GM19043 (cell line): ENCODE measurements around the gene PWWP2B.

Source experiments
- ATAC-seq: cut with Tn5 transposase; IDR thresholded peaks from one replicate; pipeline ENCODE4 v1.9.1; 2021; ENCODE audit warnings: low read depth; ENCODE audit not compliant: unreplicated experiment

PWWP2B gene

DNA sequence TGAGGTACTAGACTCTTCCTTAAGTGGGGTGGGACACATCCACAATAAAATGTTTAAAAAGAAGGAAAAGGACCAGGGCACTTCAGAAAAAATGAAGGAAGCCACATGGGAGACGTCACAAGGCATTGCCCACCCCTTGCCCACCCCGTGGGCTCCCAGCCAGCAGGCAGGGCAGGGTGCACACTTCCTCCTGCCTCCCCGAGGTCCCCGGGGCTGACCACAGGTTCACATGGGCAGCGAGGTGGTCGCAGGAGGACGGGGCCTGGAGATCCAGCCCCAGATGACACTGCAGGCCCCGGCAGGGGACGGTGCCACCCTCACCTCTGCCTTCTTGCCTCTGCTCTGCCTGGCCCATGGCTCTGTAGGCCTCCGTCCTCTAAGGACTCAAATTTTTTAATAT lies 45.6 kb downstream of the PWWP2B start:
- no peak for ATAC-seq

DNA sequence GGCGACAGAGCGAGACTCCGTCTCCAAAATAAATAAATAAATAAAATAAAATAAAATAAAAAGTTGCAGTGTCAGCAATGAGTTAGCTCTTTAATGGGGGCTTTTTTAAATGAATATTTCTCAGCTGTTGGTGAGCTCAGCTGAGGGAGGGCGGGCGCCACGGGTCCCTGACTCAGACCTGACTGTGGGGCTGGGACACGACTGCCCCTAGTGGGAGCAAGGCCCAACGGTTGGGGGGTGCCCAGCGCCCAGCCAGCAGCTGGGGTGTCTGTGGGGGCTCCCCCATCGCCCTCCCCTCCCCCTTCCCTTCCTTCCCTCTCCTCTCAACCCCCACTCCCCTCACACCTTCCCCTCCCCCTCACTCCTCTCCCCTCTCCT lies 46.6 kb downstream of the PWWP2B start:
- ATAC-seq, result no peak

DNA sequence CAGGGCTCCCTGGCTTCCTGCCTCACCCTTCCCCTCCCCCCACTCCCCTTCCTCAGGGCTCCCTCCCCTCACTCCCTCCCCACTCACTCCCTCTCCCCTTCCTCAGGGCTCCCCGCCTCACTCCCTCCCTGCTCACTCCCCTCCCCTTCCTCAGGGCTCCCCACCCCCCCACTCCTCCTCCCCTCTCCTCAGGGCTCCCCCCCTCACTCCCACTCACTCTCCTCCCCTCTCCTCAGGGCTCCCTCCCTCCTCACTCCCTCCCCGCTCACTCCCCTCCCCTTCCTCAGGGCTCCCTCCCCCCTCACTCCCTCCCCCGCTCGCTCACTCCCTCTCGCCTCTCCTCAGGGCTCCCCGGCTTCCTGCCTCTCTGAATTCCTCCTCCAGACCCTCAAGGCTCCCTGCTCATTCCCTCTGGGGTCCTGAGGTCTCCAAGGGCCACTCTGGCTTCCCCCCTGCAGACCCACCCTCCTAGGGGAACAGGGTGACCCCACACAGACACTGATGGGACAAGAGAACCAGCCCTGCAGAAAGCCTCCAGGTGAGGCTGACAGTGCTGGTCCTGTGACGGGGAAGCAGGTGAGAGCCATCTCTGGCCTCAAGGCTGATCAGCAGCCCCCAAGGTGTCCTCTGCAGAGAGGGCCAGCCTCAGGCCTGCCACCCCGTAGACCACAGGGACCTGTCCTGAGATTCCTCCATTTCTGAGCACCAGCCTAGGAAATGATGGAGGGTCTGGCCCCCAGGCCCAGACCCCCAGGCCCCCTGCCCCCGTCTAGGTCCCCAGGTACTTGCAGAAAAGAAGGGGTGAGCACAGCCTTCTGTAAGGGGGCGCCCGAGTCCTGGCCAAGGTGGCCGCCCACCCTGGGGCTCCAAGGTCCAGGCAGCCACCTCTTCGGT lies 47.2 kb downstream of the PWWP2B start:
- no peak for ATAC-seq

DNA sequence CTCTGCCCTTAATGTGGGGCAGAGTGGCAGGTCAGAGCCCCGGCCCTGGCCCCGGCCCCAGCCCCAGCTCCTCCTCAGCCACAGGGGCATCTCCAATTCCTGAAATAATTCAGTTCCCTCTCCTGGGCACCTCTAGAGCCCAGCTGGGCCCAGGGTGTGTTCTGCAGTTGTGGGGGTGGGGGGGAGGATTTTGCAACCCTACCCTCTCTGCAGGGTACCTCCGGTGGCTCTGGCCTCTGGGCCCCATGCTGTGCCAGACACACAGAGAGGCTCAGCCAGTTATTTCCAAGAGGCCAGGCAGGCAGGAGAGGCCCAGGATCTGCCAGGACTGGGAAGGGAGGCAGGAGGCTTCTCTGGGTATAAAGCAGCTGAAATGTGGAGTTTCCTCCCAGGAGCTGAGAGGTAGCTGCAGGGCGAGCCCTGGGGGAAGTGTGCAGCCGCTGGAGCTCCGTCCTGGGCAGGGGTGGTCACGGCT lies 47.9 kb downstream of the PWWP2B start:
- ATAC-seq, result no peak

DNA sequence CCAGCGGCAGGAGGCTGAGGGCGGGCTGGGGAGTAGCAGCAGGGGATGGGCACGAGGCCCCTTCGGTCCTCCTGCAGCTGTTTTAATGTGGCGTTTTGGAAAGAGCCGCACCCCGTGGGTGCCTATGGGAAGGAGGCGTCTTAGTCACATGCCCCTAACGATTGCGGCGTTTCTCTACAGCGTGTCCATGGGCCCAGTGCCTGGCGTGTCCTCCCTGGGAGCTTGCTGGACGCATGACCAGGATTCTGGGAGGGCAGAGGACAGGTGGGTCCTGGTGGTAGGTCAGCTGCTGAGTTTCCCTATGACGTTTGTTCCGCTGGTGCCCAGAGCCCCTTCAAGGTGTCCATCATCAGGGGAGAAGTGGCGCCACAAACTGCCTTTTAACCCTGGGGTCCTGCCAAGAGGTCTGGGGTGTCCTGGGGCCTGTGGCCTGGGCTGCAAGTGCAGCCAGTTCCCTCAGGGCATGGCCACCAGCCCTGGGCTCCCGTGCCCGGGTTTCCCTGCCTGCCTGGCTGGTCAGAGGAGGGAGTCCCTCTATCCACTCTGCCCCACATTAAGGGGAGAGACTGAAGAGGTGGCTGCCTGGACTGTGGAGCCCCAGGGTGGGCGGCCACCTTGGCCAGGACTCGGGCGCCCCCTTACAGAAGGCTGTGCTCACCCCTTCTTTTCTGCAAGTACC lies 48.7 kb downstream of the PWWP2B start:
- ATAC-seq, result no peak

DNA sequence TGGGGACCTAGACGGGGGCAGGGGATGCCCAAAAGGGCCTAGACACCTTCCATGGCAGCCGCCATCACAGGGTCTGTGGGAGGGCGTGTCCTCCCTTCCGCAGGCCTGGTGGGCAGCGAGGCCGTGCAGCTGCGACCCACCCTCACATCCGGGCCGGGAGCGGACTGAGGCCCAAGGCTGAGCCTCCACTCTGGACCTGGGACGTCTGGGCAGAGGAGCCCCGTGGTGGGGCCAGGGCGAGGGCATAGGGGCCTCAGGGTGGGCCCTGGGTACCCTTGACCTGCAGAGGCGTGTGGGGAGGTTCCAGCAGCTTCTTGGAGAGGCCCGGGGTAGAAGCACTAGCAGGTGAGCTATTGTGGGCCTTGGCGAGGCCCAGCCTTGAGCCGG lies 49.2 kb downstream of the PWWP2B start:
- ATAC-seq, result no peak

DNA sequence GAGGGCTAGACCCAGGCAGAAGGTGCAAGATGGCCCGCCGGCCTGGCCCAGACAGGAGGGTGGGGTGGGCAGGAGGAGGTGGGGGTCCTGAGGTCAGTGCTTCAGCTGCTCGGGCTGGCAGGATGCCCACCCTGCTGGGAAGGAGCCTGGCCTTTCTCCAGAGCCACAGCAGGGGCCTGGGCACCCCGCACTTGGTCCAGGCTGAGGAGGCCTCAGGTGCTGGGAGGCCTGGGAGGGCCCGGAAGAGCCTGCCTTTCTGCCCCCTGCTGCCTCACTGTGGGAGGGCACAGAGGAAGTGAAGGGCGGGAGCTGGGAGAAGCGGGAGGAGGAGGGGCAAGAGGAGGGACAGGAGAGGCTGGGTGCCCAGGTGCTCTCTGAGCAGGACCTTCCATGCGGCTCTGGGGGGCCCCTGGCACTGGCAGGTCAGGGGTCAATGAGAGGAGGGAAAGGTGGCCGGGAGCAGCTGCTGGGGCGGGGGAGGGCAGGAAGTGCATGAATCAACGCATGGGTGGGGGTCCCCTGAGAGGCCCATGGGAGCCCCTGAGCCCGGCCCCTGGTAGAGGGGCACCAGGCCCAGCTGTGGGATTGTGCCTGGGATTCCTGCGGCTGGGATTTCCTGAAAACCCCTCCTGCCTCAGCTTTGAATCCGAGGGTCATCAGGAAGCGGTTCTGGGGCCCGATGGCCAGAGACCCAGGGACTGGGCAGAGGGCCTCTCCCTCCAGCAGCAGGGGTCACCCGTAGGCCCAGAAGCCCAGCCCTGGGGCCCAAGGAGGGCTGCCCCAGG lies 49.9 kb downstream of the PWWP2B start:
- peak; percentile 57 for ATAC-seq

DNA sequence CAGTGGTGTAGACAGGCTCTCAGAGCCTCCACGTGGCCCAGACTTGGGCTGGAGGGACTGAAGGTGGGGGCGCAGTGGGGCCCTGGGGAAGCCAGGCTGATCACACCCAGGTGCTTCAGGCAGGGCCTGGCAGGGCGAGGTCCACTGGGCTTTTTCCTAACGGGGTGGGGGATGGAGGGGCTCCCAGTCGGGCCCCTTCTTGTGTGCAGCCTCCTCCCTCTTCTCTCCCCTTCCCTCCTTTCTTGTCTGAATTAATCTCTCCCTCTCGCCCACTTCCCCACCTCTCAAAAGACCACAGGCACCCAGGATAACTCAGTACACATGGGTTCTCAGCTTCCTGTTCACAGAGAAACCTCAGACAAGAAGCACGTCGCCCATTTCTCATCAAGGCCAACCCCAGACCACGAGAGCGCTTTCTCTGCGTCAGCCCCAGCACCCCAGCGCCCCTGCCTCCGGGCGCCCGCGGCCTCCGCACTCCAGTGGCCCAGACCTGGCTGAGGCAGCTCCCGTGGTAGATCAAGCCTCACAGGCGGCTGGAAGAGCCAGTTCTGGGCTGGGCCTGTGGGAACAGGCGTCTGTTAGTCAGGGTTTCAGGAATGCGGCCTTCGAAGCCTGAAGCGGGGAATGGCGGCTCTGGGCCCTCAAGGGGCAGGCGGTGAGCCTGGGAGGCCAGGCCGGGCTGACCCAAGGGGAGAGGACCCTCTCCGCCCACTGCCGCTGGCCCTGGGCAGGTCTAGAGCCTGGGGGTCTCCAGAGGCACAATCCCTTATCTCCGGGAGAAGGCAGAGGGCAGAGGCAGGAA lies 50.6 kb downstream of the PWWP2B start:
- no peak for ATAC-seq

DNA sequence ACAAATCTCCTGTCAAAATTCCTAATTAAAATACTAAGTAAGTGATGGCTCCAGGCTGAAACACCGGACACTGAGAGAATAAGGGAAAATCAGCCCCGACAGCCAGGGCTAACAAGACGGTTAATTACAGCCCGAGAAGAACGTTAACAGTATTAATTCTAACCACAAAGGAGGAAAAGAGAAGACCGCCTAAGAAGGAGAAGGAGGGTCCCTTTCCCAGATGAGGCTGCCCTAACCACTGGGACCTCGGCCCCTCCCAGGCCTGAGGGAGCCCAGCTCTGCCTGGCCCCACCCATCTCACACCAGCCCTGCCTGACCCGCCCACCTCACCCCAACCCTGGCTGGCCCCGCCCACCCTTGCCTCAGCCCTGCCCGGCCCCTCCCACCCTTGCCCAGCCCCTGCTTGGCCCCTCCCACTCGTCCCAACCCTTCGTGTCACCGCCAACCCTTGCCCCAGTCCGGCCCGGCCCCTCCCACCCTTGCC lies 51.3 kb downstream of the PWWP2B start:
- ATAC-seq, result no peak

DNA sequence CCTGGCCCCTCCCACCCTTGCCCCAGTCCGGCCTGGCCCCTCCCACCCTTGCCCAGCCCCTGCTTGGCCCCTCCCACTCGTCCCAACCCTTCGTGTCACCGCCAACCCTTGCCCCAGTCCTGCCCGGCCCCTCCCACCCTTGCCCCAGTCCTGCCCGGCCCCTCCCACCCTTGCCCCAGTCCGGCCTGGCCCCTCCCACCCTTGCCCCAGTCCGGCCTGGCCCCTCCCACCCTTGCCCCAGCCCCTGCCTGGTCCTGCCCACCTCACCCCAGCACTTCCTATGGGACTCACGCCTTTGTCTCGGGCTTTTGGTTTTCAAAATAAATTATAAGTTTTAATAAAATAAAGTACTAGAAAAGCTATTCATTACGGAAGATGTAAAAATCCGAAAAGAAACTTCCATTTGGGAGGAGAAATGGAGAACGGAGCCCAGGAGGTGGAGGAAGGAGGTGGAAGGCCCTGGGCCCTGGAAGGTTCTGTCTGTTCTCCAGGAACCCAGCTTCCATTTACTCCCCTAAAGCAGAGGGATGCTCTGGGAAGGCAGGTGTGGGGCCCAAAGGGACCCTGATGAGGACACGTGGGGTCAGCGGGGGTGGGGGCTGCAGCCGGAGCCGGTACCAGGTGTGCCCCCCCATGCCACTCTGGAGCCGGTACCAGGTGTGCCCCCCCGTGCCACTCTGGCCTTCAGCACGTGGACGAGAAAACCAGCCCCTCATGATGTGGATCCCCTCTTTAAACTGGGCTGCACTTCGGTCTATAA lies 52.2 kb downstream of the PWWP2B start:
- no peak for ATAC-seq

DNA sequence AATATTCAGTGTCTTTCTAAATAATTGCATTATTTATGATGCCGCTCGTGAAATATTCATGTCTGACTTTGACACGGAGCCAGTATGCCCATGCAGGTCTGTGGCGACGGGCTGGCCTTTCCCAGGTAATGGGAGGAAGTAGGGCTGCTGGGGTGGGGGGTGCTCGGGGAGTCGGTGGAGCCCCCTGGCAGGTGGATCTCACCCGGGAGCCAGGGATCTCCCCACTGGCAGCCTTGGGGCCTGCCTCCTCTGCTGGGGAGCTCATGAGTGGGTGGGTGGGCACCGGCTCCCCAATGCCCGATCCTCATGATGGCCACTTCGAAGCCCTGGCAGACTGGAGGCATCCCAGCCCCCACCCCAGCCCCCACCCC lies 52.8 kb downstream of the PWWP2B start:
- no peak for ATAC-seq

DNA sequence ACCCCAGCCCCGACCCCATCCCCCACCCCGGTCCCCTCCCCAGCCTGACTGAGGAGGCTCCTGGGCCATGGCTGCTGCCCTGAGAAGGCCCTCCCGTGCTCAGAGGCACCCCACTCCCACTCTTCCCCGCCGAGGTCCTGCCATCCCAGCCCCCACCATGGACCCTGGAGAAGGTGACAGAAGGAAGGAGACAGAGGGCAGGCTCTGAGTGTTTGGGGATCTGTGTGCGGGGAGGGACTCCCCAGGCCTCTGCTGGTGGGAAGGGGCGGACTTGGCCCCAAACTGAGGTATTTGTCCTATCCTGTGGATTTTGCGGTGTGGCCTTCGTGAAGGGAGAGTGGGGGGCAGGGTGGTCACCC lies 53.4 kb downstream of the PWWP2B start:
- no peak for ATAC-seq

DNA sequence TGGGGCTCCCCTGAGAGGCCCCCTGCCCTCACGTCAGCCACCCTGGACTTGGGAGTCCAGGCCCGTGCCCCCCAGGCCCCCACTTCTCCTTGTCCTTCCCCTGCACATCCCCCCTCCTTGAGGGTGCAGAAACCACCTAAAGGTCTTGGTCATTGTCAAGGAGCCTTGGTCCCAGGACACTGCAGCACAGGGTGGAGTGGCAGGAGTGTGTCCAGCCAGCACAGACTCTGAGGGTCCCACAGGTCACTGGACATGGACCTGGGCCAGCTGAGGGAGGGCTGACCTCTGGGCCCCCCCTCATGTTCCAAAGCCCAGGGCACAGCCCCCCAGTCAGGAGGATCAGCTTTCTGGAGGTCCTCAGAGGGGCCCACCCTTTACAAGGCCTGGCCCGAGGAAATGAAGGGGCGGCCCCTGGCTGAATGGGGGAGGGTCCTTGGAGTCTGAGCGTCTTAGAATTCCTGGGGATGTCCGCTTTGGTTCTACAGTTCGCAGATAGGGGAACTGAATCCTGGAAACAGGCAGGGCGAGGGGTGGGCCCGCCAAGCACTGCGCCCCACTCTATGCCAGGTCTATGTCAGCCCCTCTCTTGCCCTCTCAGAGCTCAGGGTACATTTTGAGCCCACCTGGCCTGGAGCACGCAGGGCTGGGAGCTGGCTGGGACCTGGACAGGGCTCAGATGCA lies 54.0 kb downstream of the PWWP2B start:
- no peak for ATAC-seq

DNA sequence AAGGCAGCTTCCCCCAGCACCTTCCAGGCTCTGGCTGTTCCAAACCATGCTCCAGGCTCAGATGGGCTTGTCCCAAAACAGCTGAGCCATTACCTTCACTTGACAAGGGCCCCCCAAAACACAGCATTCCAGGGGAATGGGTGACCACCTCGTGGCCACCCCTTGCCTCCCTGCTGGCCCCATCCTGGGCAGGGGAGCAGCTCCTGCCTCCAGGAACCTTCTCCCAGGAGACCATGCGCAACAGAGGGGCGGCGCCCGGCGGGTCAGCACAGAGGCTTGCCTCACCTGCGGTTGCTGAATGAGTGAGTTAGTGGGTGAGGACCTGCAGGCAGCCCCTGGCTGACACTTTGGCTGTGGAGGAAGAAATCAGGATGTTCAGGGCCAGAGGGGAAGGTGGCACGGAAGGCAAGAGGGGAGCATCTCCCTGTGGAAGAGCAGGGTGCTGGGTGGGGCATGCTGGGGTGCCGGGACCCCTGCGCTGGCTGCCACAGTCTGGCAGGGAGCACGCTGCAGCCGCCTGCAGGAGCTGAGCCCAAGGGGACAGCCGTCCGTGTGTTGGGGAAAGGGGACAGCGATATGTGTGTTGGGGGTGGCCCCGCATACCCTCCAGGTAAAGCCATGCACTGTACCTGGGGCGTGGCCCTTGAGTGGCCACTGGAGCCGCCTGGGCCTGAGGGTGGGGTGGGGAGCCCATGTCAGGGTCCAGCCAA lies 54.7 kb downstream of the PWWP2B start:
- no peak for ATAC-seq

DNA sequence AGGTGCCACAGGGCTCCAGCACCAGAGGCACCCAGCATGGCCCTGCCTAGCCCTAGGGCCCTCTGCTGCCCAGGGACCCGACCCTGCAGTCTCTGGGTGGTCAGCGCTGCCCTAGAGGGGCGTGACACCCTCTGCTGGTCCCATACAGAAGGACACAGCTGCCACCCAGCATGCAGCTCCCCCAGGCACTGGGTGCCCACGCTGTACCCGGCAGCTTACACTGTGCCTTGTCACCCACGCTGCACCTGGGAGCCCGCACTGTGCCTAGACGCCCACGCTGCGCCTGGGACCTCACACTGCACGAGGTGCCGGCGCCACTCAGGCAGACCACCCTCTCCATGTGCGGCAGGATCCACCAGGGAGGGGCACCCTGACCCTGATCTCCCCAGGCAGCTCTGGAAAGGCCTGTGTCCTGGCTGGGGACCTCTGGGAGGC lies 55.2 kb downstream of the PWWP2B start:
- ATAC-seq, result no peak

DNA sequence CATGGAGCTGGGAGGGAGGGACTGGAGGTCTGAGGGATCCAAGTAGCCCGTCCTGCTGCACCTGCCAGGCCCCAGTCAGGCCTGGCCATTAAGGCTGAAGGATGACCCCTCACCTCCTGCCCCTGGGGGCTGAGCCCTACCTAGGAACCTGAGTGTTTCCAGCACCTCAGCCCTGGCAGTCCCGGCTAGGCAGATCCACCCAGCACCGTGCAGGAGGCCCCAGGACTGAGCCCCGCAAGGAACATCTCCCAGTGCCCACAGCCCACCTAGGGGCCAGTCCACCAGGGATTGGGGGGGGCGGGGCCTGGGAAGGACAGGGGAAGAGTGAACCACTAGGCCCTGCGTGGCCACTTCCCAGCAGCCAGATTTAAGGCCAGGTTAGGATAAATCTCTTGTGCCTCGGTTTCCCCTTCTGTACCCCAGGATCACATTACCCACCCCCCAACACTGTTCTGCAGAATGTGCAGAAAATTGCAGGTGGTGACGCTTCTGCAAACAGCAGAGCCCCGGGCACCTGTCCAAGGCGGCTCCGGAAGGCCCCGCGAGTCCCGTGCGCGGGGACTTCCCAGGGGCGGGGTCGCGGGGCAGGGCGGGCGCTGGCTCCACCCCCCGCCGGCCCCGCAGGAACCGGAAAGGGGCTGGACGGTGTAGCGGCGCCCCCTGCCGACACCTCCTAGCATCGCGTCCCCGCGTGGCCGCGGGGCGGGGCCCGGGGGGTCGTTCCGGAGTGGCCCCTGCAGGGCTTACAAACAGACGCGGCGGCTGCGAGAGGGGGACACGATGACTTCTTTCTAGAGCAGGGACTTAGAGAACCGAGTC lies 55.9 kb downstream of the PWWP2B start:
- peak; percentile 88 for ATAC-seq

DNA sequence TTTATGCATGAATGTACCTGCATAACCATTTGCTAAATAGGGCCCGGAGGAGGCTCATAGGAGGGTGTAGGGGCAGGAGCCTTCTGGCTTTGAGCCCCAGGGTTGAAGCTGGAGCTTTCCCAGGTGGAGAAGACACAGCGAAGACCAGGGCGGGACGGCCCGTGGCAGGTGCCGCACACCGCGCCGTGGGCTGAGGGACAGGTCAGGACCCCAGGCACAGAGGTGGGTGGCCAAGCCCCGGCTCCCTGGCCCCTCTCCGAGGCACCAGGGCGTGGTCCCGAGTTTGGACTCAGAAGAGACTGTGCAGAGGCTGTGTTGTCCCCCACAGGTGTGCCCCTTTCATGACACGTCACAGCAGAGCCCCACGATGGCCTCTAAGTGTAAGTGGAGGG lies 56.5 kb downstream of the PWWP2B start:
- ATAC-seq, result no peak
